Gastrocnemius medialis (tissue), 4 donors: ENCODE data around the gene IL20RA.

Source experiments
- POLR2A ChIP-seq, 2 donors: fragments of 450-650 bp; IDR thresholded peaks; one replicate each; pipeline ENCODE4 v1.6.1; 2017; ENCODE audit warnings: antibody characterized with exemption in 2 of 2, mild to moderate bottlenecking in 2 of 2, moderate library complexity in 2 of 2
- TF ChIP-seq, protein P1 (sequence below), 5 experiments: fragments of 450-650 bp in 3 of 5; fragments of 200-600 bp in 2 of 5; sonication (generic) in 2 of 5; IDR thresholded peaks in 4 of 5; conservative IDR thresholded peaks in 1 of 5; 1 replicate in 4 of 5; 2 replicates in 1 of 5; pipeline ENCODE4 v1.5.1; 2016 to 2019; ENCODE audit warnings: antibody characterized with exemption in 5 of 5, mild to moderate bottlenecking in 3 of 5, moderate library complexity in 3 of 5

DNA sequence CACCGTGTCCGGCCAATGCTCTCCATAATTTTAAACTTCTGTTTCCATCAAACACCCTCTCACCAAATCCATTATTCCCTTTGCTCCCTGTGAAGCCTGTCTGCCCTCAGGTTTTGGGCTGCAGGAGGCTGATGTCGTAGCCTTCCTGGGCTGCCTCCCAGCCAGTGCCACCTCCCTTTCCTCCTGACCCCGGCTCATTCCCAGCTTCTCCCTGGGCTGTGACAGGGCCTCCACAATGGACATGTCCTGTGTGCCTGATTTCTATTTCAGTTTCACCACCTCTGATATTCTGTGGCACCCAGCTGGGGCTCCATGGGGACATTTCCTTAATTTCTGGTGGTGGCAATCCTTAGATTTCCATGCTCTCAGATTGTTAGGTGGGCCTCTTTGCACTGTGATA, 28.8 kb downstream of the IL20RA start:
- TF ChIP-seq, protein P1, sequence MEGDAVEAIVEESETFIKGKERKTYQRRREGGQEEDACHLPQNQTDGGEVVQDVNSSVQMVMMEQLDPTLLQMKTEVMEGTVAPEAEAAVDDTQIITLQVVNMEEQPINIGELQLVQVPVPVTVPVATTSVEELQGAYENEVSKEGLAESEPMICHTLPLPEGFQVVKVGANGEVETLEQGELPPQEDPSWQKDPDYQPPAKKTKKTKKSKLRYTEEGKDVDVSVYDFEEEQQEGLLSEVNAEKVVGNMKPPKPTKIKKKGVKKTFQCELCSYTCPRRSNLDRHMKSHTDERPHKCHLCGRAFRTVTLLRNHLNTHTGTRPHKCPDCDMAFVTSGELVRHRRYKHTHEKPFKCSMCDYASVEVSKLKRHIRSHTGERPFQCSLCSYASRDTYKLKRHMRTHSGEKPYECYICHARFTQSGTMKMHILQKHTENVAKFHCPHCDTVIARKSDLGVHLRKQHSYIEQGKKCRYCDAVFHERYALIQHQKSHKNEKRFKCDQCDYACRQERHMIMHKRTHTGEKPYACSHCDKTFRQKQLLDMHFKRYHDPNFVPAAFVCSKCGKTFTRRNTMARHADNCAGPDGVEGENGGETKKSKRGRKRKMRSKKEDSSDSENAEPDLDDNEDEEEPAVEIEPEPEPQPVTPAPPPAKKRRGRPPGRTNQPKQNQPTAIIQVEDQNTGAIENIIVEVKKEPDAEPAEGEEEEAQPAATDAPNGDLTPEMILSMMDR (IDR thresholded peaks at IDR 0.05 in 4 of 5, conservative IDR thresholded peaks at IDR 0.05 in 1 of 5), result no peak
- no peak for TF ChIP-seq POLR2A (IDR thresholded peaks at IDR 0.05)
